ENCODE measurements around the gene NPAS4.
"Not testable (repeated sequence)": the region's sequence is repeated elsewhere in the genome, so short reads cannot be mapped to it uniquely, and the experiment has no call there.

NPAS4 gene

GRCh38 chr11:66457826-66458225 lies 37.0 kb downstream of the NPAS4 start:
- no peak for DNase-seq

- peak; percentile 46 for DNase-seq
These were observed 38.4 kb downstream of the NPAS4 start for GRCh38 chr11:66459138-66459778.

- DNase-seq: no peak
These were observed 41.2 kb downstream of the NPAS4 start for GRCh38 chr11:66462010-66462409.

GRCh38 chr11:66462911-66463310 lies 42.1 kb downstream of the NPAS4 start:
- DNase-seq: no peak

GRCh38 chr11:66464116-66464515 lies 43.3 kb downstream of the NPAS4 start:
- DNase-seq: not testable (repeated sequence)

- DNase-seq: no peak
These were observed 44.1 kb downstream of the NPAS4 start for GRCh38 chr11:66464916-66465315.

- no peak for DNase-seq
These were observed 44.8 kb downstream of the NPAS4 start for GRCh38 chr11:66465373-66466224.

- peak; percentile 94 for DNase-seq
These were observed 45.6 kb downstream of the NPAS4 start, which contains the start of gene PELI3 for GRCh38 chr11:66466225-66467033. PELI3 (plus strand) TSS chr11:66466905; CDS start chr11:66468129, 1,224 bp downstream.

GRCh38 chr11:66467034-66467659 lies 46.3 kb downstream of the NPAS4 start:
- DNase-seq: peak; percentile 18

GRCh38 chr11:66467756-66468155 lies 46.9 kb downstream of the NPAS4 start:
- DNase-seq: peak; percentile 77

- DNase-seq: no peak
These were observed 47.9 kb downstream of the NPAS4 start for GRCh38 chr11:66468691-66469090.

GRCh38 chr11:66469441-66469840 lies 48.6 kb downstream of the NPAS4 start:
- DNase-seq: no peak

- peak; percentile 9 for DNase-seq
These were observed 49.2 kb downstream of the NPAS4 start for GRCh38 chr11:66470015-66470414.

GRCh38 chr11:66471142-66471541 lies 50.3 kb downstream of the NPAS4 start:
- no peak for DNase-seq

- no peak for DNase-seq
These were observed 51.2 kb downstream of the NPAS4 start for GRCh38 chr11:66472054-66472453.

GRCh38 chr11:66473167-66473566 lies 52.3 kb downstream of the NPAS4 start:
- DNase-seq: no peak

- DNase-seq: no peak
These were observed 53.0 kb downstream of the NPAS4 start for GRCh38 chr11:66473608-66474515.

- DNase-seq: no peak
These were observed 54.7 kb downstream of the NPAS4 start for GRCh38 chr11:66475349-66476172.

Measured in suppressor macrophage treated with lipopolysaccharide for 4 hours (primary cell).